Myocyte (in vitro differentiated cells): Measurements from ENCODE around the gene SPATA33. TPM values are rescaled to one million over a fixed set of nuclear protein-coding genes. Genes with fewer than 3 reads are reported as not detected.

Source experiments
- DNase-seq: peaks from one replicate; pipeline ENCODE4 v3.0.0-alpha.2; 2012; ENCODE audit warnings: low read depth
- polyA plus RNA-seq: library from polyadenylated mRNA; unstranded; fragments of >200 nt; gene quantifications from one replicate; pipeline ENCODE4 v1.2.1, GENCODE V29; 2012; ENCODE audit warnings: missing spikeins
- total RNA-seq: library from RNA; depleted of rRNA; stranded (reverse); fragments of >200 nt; gene quantifications from 2 replicates; pipeline ENCODE4 v1.2.3, GENCODE V29; 2014

Gene SPATA33
- total RNA-seq, result 4.1 and 7.1 TPM in 2 replicates
- 6.3 TPM for polyA plus RNA-seq

DNA sequence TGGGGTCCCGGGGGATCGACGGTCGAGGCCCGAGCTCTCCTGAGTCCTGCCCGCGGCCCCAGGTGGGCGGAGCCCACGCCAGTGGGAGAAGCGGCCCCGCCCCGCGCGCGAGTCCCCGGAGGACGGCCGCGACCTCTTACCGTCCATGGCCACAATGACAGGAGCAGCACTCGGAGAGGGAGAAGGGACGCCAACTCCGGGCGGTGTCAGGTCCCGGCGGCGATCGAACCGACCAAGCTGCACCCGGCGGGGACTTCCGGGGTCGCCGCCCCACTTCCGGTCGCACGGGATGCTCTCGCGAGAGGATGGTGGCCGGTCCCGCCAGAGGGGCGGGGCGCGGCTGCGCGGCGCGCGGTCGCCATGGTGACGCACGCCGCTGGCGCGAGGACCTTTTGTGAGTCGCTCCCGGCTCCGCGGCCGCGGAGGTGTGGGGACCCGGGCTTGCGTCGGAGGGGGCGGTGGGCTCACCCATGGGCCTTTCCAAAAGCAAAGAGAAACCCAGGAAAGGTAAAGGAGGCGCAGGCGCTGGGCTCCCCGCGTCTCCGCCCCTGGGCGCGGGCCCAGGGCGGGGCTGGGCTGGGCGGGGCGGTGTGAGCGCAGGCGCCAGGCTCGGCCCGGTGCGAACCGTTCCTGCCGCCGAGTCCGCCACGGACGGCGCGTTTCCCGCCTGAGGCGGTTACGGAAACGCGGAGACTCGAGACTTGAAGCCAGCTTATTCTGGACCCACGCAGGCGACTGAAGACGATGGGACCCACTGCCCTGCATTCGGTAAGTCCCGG lies at the start of gene SPATA33, which contains the start of gene CHMP1A:
Gene SPATA33, plus strand, starts transcription at position 395 of the 779 bp plus-strand sequence. Its CDS starts 76 bp downstream, at position 471.
Gene CHMP1A, minus strand, starts transcription at position 267 of the 779 bp plus-strand sequence. Its CDS starts 120 bp downstream, at position 147.
- DNase-seq, result peak; percentile 88

DNA sequence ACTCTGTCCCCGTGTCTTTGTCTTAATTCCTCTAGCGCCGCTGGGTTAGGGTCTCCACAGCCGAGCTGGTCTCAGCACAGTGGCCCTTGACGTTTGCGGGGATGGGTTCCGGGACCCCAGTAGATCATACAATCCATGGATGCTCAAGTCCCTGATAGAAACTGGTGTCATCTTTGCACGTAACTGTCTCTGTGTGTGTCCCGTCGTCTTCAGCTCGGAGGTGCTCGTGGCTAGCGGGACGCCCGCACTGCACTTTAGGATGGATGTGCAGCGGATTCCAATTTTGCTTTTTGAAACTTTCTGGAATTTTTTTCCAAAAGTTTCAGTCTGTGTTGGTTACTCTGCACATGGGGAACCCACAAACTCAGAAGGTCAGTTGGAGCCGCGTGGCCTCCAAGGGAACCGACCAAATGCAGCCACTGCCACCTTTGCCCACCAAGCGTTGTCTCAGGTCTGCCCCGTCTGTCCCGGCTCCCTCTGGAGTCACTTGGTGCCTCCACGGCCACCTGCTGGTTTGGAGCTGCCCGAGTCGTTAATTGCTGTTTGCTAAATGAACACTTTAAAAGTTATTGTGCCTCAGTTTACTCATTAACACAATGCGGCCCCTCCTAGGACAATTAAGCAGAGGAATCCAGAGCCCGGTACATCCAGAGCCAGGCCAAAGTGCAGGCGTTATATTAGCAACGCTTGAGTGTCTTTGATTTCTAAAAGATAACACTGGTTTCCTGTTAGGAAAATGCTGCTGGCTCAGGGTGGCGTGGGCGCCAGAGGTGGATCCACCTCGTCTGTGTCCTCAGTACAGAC lies 49.5 kb upstream of the SPATA33 start:
- DNase-seq, result no peak

DNA sequence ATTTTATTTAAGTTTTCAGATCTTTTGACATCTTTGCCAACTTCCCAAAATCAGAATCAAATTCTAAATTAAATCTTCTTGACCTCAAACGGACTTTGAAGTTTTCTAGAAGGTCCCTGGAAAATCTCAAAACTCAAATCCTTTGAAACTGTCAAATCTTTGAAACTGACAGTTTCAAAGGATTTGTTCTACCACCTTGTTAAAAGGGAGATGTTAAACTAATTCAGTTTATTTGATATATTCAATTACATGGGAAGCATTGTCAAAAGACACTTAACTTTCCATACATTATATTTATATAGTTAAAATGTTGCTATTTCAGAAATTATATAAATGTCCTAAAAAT lies 47.6 kb upstream of the SPATA33 start:
- DNase-seq, result no peak

DNA sequence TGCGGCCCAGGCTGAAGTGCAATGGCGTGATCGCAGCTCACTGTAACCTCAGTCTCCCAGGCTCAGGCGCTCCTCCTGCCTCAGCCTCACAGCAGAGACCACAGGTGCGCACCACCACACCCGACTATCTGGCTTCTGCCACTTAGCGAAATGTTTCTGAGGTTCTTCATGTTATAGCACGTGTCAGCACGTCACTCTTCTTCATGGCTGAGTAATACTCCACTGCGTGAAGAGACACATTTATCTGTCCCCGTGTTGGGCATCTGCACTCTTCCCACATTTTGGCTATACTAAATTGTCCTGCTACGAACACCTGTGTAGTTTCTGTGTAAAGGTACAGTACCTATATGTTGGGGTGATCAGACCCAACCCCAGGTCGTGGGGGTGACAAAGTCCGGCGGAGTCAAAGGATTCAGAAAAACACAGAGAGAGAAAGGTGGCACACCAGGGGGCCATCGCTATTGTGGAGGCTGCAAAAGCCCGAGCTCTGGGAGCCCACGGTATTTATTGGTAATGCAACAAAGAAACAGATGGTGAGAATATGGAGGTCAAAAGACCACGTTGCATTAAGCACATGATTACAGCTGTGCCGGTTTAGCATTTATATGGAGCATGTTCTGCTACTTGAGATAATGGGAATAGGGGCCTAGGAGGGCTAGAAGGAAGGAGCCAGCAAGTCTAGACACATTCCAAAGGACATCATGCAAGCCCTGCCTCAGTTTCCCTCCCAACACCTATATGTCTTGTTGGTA lies 45.0 kb upstream of the SPATA33 start:
- no peak for DNase-seq

DNA sequence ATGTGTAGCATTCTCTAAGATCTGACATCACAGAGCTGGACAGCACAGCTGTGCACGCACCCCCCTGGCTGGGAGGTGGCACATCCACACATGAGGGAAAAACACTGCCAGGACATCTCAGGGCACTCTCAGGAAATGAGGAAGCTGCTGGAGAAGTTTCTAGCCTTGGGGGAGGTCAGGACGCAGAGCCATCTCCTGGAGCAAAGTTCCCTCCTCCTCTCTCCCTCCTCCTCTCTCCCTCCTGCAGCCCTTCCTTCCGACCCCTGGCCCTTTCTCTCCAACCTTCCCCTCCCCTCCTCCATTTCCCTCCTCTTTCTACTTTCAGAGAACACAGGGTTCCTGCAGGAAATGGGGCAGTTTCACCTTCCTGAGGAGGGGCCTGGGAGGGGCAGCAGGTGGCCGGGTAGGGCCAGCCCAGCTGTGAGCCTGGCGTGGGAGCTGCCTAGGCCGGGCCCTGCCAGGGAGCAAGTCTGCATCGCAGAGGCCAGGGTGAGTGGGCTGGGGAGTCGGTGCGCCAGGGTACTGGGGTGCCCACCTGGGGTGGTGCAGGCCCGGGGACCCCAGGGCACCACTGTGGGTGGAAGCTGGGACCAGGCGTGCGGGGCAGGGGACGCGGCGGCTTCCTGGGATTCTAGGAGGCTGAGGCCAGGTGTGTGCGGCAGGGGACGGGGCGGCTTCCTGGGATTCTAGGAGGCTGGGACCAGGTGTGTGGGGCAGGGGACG lies 44.2 kb upstream of the SPATA33 start, which contains the start of gene DPEP1:
Gene DPEP1, plus strand, starts transcription at position 412 of the 723 bp plus-strand sequence. CDS start 16,769 bp downstream, outside the sequence.
- no peak for DNase-seq

DNA sequence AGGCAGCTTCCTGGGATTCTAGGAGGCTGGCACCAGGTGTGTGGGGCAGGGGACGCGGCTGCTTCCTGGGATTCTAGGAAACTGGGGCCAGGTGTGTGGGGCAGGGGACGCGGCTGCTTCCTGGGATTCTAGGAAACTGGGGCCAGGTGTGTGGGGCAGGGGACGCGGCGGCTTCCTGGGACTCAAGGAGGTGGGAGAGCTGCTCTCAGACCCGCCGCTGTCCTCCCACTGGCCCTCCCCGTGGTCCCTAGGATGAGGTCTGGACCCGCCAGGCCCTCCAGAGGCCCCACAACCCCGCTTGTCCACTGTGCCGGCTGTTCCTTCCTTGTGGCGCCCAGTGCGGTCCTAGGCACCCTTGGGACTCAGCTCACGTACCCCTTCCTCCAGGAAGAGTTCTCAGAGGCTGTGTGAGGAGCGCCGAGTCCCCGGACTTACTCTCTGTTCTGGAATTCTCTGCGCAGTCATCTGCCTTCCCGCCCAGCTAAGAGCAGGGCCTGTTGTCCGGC lies 43.6 kb upstream of the SPATA33 start:
- no peak for DNase-seq

DNA sequence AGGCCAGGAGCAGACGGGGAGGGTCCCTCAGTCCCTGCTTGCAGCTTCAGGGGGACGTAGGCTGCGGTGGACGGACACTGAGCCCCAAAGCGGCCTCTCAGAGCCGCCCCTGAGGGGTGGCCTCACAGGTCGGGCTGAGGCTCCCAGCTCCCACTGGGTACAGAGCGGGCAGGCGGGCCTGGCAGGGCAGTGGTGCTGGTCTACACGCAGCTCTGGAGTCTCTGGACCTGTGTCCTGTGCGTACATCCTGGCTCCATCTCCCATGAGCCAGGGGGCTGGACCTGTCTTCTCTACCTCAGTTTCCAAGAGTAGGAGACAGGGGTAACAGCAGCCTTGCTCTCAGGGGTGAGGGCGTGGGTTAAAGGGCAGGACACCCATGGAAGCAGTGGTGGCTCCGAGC lies 42.5 kb upstream of the SPATA33 start:
- DNase-seq, result no peak

DNA sequence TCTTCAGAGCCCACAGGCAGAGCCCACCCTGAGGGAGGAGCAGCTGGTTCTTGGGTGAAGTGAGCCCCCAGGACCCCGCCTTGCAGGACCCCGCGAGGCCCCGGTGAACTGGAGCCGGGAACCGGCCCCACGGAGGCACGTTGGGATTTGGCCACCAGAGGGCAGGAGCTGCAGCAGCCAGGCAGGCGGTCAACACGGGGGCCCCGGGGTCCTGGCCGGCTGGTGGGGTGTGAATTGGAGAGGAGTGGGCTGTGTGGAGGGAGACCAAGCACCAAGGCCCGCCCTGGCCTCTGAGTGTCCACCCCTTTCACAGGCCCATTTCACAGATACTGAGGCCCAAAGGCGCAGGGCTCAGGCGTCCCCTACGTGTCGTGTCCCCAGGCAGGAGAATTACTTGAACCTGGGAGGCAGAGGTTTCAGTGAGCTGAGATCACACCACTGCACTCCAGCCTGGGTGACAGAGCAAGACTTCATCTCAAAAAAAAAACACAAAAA lies 42.0 kb upstream of the SPATA33 start:
- no peak for DNase-seq

DNA sequence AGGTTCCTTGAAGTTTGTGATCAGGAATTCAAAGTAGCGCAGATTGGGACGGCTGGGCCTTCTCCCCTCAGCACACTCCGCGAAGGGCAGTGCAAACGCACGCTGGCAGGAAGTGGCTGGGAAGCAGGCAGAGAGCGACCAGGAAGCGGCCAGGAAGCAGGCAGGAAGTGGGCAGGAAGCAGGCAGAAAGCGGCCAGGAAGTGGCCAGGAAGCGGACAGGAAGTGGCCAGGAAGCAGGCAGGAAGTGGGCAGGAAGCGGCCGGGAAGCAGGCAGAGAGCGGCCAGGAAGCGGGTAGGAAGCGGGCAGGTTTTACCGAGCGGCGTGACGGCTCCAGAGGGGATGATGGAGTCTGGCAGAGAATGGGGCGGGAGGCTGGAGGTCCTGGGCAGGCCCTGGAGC lies 41.0 kb upstream of the SPATA33 start:
- no peak for DNase-seq

DNA sequence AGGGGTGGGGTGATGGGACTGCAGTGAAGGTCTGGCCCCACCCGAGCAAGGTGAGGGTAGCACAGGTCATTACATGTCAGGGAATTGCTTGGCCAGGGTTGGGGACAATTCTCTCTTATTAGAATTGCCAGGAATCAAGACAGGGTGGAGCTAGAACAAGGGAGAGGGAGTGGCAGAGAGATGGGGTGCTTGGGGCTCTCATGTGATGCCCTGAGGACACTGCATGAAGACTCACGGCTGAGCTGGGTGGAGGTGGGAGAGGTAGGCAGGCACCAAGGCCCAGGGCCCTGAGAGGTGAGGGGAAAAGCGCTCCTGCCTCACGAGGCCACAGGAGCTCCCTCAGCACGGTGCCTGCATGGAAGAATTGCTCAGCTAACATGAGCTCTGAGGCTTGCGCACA lies 40.6 kb upstream of the SPATA33 start:
- DNase-seq, result no peak

DNA sequence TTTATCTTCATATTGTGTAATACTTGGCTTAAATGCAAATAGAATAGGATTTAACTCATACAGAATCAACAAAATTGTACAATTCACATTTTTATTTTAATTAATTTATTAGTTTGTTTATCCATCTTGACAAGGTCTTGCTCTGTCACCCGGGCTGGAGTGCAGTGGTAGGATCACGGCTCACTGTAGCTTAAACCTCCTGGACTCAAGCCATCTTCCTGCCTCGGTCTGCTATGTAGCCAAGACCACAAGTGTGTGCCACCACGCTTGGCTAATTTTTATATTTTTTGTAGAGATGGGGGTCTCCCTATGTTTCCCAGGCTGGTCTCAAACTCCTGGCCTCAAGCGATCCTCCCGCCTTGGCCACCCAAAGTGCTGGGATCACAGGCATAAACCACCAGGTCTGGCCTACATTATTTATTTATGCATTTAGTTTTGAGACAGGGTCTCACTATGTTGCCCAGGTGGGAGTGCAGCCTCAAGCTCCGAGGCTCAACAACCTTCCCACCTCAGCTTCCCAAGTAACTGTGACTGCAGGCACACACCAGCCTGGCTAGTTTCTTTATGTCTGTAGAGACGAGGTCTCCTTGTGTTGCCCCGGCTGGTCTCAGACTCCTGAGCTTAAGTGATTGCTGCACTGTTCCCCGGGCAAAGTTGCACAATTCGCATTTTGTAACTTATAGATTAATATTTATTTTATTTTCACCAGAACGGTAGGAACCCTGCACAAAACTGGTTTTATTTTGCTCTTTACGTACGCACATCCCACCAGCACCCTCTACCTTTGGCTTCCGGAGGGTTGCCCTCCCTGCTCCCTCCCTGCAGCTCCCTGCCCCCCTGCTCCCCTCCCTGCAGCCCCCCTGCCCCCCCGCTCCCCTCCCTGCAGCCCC lies 39.3 kb upstream of the SPATA33 start:
- no peak for DNase-seq

DNA sequence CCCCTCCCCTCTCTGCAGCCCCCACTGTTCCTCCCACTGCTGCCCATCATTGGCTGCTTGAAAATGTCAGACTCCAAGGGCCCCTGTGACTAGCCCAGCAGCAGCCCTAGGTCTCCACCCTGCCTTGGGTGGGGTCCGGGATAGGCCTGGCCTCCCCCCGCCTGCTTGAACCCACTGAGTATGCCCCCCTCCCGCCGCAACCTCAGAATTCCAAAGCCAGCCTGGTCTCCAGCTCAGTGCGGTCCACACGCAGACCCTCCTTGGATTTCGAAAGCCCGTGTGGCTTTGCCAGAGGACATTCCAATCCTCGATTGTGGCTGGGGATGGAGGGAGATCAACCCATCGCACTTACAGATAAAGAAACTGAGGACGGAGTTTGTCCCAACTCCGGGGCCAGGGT lies 37.8 kb upstream of the SPATA33 start:
- peak; percentile 31 for DNase-seq

DNA sequence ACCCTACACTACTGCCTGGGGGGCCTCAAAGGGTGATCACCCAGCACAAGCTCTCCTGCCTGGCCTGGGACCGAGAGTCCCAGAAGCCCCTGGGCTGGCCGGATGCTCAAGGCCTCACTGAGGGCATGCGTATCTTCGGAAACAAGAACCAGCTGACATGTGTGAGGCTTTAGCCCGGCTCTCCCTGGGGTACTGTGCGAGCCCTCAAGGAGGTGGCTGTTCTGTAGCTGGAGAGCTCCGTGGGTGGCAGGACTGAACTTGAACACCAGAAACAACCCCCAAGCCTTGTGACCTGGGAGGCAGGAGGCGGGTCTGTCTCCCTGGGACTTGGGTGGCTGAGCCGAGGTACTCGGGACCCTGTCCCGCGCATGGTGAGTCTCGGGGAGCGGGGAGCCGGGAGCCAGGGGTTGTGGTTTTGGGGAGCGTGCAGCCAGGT lies 37.2 kb upstream of the SPATA33 start:
- no peak for DNase-seq

DNA sequence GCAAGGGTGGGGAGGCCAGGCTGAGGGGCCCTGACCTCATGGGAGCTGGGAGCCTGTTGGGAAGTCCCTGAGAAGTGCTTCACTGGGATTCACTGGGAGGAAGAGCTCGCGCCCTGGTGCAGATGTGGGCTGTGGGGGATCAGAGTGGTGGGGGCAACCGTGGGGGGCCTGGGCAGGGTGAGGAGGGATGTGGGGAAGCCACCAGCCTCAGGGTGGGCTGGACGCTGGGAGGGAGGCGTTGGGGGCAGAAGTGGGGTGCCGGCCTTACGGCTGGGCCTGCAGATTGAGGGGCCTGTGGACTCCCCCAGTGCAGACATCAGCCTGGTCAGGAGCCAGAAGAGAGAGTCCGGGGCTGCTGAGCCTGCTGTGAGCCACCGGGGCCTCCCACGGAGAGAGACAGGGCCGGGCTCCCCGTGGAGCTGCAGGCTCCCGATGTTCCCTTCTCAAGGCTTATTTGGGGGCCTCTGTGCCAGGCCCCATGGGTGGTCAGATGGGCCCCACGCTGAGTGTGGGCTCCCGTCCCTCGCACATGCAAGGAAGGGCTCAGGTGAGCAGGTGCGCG lies 36.4 kb upstream of the SPATA33 start:
- DNase-seq, result no peak

DNA sequence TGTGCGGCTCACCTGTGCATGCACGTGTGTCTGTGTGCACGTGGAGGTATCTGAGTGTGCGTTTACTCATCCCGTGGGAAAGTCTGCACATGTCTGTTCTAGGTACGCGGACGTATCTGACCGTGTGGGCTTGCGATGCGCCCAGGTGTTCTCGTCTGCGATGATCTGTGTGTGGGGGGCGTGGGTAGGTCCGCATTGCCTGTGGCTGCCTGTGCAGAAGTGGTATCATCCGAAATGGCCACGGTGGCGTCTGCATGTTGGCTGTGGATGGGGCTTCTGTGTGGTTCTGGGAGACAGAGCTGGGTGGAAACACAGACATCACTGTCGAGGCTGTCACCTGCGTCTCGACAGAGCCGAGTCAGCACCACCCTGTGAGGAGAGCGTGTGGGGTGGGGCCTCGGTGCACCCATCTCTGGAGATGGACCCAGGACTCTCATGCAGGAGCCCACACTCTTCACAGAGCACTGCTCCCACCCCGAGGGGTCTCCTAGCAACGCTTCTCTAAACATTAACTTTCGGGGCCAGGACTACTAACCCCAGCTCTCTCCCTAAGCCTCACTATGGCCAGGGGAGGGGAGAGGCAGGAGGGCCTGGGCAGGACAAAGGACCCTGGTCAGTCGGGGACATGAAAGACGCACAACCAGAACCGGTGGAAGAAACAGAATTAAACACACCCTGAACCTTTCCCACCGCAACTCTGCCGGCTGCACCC lies 35.8 kb upstream of the SPATA33 start:
- no peak for DNase-seq

DNA sequence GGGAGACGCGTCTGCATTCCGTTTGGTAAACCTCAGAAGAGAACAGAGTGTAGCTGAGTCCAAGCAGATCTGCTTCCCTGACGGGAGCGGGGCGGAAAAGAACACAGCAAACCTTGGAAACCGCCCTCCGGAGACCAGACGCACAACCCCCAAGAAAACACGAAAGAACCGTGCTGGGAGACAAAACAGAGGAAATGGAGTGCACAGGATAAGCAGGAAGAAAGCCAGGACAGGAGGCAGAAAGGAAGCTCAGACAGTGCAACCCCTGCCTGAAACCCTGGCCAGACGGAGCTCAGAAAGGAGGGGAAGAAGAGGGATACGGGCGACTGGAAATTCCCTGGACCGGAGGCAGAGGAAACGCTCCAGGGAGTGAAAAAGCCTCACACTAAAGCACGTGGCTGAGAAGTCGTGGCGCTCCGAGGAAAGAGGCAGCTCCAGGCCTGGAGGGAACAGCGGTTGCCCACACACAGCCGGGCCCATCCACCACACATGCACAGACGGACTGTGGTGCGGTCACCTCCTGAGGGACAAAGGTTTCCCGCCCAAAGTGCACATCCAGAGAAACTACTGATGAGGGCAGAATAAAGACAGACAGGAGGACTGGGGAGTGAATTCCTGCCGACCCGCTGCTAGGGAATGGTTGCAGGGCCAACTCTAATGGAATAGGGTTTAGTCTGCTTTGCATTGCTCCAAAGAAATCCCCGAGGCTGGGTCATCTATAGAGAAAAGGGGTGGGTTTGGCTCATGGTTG lies 34.0 kb upstream of the SPATA33 start:
- no peak for DNase-seq
